Measurements from ENCODE around the gene LRP1. TPM values are rescaled to one million over a fixed set of nuclear protein-coding genes. Genes with fewer than 3 reads are reported as not detected.

LRP1 gene
- total RNA-seq, 1 experiment from 2014 or later: 12.4 TPM

DNA sequence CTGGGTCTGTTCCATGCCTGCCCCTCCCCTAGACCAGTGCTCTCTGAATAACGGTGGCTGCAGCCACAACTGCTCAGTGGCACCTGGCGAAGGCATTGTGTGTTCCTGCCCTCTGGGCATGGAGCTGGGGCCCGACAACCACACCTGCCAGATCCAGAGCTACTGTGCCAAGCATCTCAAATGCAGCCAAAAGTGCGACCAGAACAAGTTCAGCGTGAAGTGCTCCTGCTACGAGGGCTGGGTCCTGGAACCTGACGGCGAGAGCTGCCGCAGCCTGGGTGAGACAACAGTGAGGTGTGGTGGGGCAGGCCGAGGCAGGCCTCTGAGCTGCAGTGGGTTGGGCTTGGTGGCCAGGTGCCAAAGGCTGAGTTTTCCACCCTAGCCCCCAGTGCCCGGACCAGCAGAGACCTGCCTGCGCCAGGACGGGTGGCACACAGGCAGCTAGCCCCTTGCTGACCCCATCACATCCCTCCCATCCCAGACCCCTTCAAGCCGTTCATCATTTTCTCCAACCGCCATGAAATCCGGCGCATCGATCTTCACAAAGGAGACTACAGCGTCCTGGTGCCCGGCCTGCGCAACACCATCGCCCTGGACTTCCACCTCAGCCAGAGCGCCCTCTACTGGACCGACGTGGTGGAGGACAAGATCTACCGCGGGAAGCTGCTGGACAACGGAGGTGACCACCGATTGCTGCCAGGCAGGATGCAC, 47.3 kb downstream of the LRP1 start:
- TF ChIP-seq, protein P1, sequence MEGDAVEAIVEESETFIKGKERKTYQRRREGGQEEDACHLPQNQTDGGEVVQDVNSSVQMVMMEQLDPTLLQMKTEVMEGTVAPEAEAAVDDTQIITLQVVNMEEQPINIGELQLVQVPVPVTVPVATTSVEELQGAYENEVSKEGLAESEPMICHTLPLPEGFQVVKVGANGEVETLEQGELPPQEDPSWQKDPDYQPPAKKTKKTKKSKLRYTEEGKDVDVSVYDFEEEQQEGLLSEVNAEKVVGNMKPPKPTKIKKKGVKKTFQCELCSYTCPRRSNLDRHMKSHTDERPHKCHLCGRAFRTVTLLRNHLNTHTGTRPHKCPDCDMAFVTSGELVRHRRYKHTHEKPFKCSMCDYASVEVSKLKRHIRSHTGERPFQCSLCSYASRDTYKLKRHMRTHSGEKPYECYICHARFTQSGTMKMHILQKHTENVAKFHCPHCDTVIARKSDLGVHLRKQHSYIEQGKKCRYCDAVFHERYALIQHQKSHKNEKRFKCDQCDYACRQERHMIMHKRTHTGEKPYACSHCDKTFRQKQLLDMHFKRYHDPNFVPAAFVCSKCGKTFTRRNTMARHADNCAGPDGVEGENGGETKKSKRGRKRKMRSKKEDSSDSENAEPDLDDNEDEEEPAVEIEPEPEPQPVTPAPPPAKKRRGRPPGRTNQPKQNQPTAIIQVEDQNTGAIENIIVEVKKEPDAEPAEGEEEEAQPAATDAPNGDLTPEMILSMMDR (IDR thresholded peaks at IDR 0.05; ENCODE audit: unreplicated experiment): peak; percentile 64
- Mint-ChIP-seq H3K4me1 (ENCODE audit: low read depth, unreplicated experiment) (no peaks in the 10 kb centered on the region), H3K27ac (ENCODE audit: unreplicated experiment) (no peak overlapping the region), H3K27me3 (ENCODE audit: unreplicated experiment) (peaks cover 13% of the 10 kb centered on the region), H3K4me3 (ENCODE audit: low read depth, unreplicated experiment) (no peak overlapping the region), H3K36me3 (ENCODE audit: insufficient read depth, unreplicated experiment) (no peaks in the 10 kb centered on the region), H3K9me3 (ENCODE audit: low read depth, unreplicated experiment) (no peaks in the 10 kb centered on the region)
- intact Hi-C loops (cut with micrococcal nuclease; ENCODE audit: unreplicated experiment): no loop called here
- BruUV-seq (replicated peaks): no TSS peak
- CTCF ChIA-PET: interaction anchor here (0.5 to 2.7 kb wide), 11 partner anchors 9 to 829 kb away, joined by 3 to 22 read pairs (median 4); partner anchors contain the start of genes LRP1 and STAT6
- peak; percentile 88 for DNase-seq

GRCh38 chr12:57176139-57176477, 47.8 kb downstream of the LRP1 start:
- no peak overlapping the region for H3K4me3 Mint-ChIP-seq (ENCODE audit: low read depth, unreplicated experiment)
- H3K36me3 Mint-ChIP-seq (ENCODE audit: insufficient read depth, unreplicated experiment): no peaks in the 10 kb centered on the region
- H3K9me3 Mint-ChIP-seq (ENCODE audit: low read depth, unreplicated experiment): no peaks in the 10 kb centered on the region
- no peaks in the 10 kb centered on the region for H3K4me1 Mint-ChIP-seq (ENCODE audit: low read depth, unreplicated experiment)
- intact Hi-C loops (cut with micrococcal nuclease; ENCODE audit: unreplicated experiment): no loop called here
- BruUV-seq (replicated peaks): no TSS peak
- H3K27ac Mint-ChIP-seq (ENCODE audit: unreplicated experiment): no peak overlapping the region
- H3K27me3 Mint-ChIP-seq (ENCODE audit: unreplicated experiment): peaks cover 8% of the 10 kb centered on the region
- TF ChIP-seq, protein P1 (IDR thresholded peaks at IDR 0.05; ENCODE audit: unreplicated experiment): no peak
- CTCF ChIA-PET: interaction anchor here (0.5 to 2.7 kb wide), 13 partner anchors 9 to 1493 kb away, joined by 3 to 22 read pairs (median 4); partner anchors contain the start of genes LRP1 and STAT6
- DNase-seq: no peak

DNA sequence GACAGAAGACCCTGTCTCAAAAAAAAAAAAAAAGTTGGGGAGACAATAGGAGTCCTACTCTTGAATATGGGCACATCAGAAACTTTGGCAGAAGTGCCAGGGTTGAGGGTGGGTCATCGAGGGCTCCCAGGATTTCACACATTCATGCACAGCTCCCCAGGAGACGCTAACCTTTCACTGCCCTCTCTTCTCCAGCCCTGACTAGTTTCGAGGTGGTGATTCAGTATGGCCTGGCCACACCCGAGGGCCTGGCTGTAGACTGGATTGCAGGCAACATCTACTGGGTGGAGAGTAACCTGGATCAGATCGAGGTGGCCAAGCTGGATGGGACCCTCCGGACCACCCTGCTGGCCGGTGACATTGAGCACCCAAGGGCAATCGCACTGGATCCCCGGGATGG, 48.6 kb downstream of the LRP1 start:
- no peak overlapping the region for H3K4me3 Mint-ChIP-seq (ENCODE audit: low read depth, unreplicated experiment)
- no TSS peak for BruUV-seq (replicated peaks)
- intact Hi-C loops (cut with micrococcal nuclease; ENCODE audit: unreplicated experiment): no loop called here
- TF ChIP-seq, protein P1 (IDR thresholded peaks at IDR 0.05; ENCODE audit: unreplicated experiment): no peak
- H3K36me3 Mint-ChIP-seq (ENCODE audit: insufficient read depth, unreplicated experiment): no peaks in the 10 kb centered on the region
- H3K27ac Mint-ChIP-seq (ENCODE audit: unreplicated experiment): no peak overlapping the region
- H3K27me3 Mint-ChIP-seq (ENCODE audit: unreplicated experiment): peaks cover under 1% of the 10 kb centered on the region
- no peak for DNase-seq
- no peaks in the 10 kb centered on the region for H3K9me3 Mint-ChIP-seq (ENCODE audit: low read depth, unreplicated experiment)
- H3K4me1 Mint-ChIP-seq (ENCODE audit: low read depth, unreplicated experiment): no peaks in the 10 kb centered on the region
- CTCF ChIA-PET: interaction anchor here (0.6 to 2.7 kb wide), 7 partner anchors 49 to 1494 kb away, joined by 3 to 22 read pairs (median 7); partner anchors contain the start of genes LRP1 and STAT6

DNA sequence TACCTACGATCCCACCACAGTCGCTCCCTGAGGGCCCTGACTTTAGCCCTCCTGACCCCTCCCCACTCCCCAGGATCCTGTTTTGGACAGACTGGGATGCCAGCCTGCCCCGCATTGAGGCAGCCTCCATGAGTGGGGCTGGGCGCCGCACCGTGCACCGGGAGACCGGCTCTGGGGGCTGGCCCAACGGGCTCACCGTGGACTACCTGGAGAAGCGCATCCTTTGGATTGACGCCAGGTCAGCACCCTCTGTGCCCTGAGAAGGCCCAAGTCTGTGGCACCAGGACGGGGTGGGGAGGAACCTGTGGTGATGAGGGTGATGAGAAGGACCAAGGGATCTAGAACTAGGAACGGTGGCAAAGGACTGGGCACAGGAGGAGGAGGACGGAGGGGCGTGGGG, 49.1 kb downstream of the LRP1 start:
- Mint-ChIP-seq H3K4me1 (ENCODE audit: low read depth, unreplicated experiment) (no peaks in the 10 kb centered on the region), H3K27ac (ENCODE audit: unreplicated experiment) (no peak overlapping the region), H3K9me3 (ENCODE audit: low read depth, unreplicated experiment) (no peaks in the 10 kb centered on the region), H3K27me3 (ENCODE audit: unreplicated experiment) (no peaks in the 10 kb centered on the region), H3K4me3 (ENCODE audit: low read depth, unreplicated experiment) (no peak overlapping the region), H3K36me3 (ENCODE audit: insufficient read depth, unreplicated experiment) (no peaks in the 10 kb centered on the region)
- BruUV-seq (replicated peaks): no TSS peak
- intact Hi-C loops (cut with micrococcal nuclease; ENCODE audit: unreplicated experiment): no loop called here
- TF ChIP-seq, protein P1 (IDR thresholded peaks at IDR 0.05; ENCODE audit: unreplicated experiment): no peak
- CTCF ChIA-PET: no interaction called here
- no peak for DNase-seq

All from Calu3 (cell line).